ENCODE measurements around the gene REXO1. TPM values are rescaled to one million over a fixed set of nuclear protein-coding genes. Genes with fewer than 3 reads are reported as not detected.

Gene REXO1
- total RNA-seq, 1 donor from 2014 or later = 37.2 TPM

GRCh38 chr19:1863638-1864479, 15.6 kb upstream of the REXO1 start:
- intact Hi-C loops (cut with DNase I) = no loop called here
- peak; percentile 89 for ATAC-seq
- H3K4me3 ChIP-seq = peak overlapping the region; percentile 88
- H3K27ac ChIP-seq = peak overlapping the region; percentile 86
- no peaks in the 10 kb centered on the region for H3K27me3 ChIP-seq
- H3K9me3 ChIP-seq = no peaks in the 10 kb centered on the region
- peaks cover 36% of the 10 kb centered on the region for H3K4me1 ChIP-seq
- DNase-seq = peak; percentile 96
- TF ChIP-seq CTCF (IDR thresholded peaks at IDR 0.05) = no peak
- H3K36me3 ChIP-seq = no peaks in the 10 kb centered on the region

GRCh38 chr19:1863328-1863637, 15.0 kb upstream of the REXO1 start, which contains the start of gene KLF16:
Gene KLF16 (minus strand): TSS chr19:1863579. CDS start chr19:1863497, 82 bp downstream.
- peak within 1 kb of the TSS; percentile 86 for H3K27ac ChIP-seq
- H3K4me1 ChIP-seq = peaks cover 41% of the 10 kb centered on the region
- no peak for TF ChIP-seq CTCF (IDR thresholded peaks at IDR 0.05)
- no peaks in the 10 kb centered on the region for H3K36me3 ChIP-seq
- H3K27me3 ChIP-seq = no peaks in the 10 kb centered on the region
- no peak for ATAC-seq
- no peaks in the 10 kb centered on the region for H3K9me3 ChIP-seq
- intact Hi-C loops (cut with DNase I) = no loop called here
- no peak for DNase-seq
- peak within 1 kb of the TSS; percentile 88 for H3K4me3 ChIP-seq

- peak; percentile 78 for DNase-seq
- H3K27me3 ChIP-seq = no peaks in the 10 kb centered on the region
- peaks cover 46% of the 10 kb centered on the region for H3K4me1 ChIP-seq
- H3K4me3 ChIP-seq = peak overlapping the region; percentile 68
- intact Hi-C loops (cut with DNase I) = no loop called here
- no peaks in the 10 kb centered on the region for H3K9me3 ChIP-seq
- H3K36me3 ChIP-seq = no peaks in the 10 kb centered on the region
- ATAC-seq = no peak
- peak overlapping the region; percentile 65 for H3K27ac ChIP-seq
- TF ChIP-seq CTCF (IDR thresholded peaks at IDR 0.05) = no peak
Measured at GRCh38 chr19:1862424-1863327, 14.4 kb upstream of the REXO1 start.

- no peaks in the 10 kb centered on the region for H3K27me3 ChIP-seq
- no peak for DNase-seq
- H3K4me3 ChIP-seq = peak overlapping the region; percentile 68
- intact Hi-C loops (cut with DNase I) = no loop called here
- H3K4me1 ChIP-seq = peaks cover 52% of the 10 kb centered on the region
- no peaks in the 10 kb centered on the region for H3K36me3 ChIP-seq
- no peak for ATAC-seq
- no peaks in the 10 kb centered on the region for H3K9me3 ChIP-seq
- no peak for TF ChIP-seq CTCF (IDR thresholded peaks at IDR 0.05)
- H3K27ac ChIP-seq = no peak overlapping the region
Measured at GRCh38 chr19:1862068-1862423, 13.8 kb upstream of the REXO1 start.

- Histone ChIP-seq H3K4me1 (peaks cover 57% of the 10 kb centered on the region), H3K4me3 (peak overlapping the region; percentile 68), H3K27me3 (no peaks in the 10 kb centered on the region), H3K27ac (no peak overlapping the region), H3K36me3 (no peaks in the 10 kb centered on the region), H3K9me3 (no peaks in the 10 kb centered on the region)
- no peak for DNase-seq
- TF ChIP-seq CTCF (IDR thresholded peaks at IDR 0.05) = no peak
- intact Hi-C loops (cut with DNase I) = no loop called here
- ATAC-seq = no peak
Measured at GRCh38 chr19:1861599-1862031, 13.3 kb upstream of the REXO1 start.
